ENCODE measurements around the gene PRR35.

The PRR35 gene

DNA sequence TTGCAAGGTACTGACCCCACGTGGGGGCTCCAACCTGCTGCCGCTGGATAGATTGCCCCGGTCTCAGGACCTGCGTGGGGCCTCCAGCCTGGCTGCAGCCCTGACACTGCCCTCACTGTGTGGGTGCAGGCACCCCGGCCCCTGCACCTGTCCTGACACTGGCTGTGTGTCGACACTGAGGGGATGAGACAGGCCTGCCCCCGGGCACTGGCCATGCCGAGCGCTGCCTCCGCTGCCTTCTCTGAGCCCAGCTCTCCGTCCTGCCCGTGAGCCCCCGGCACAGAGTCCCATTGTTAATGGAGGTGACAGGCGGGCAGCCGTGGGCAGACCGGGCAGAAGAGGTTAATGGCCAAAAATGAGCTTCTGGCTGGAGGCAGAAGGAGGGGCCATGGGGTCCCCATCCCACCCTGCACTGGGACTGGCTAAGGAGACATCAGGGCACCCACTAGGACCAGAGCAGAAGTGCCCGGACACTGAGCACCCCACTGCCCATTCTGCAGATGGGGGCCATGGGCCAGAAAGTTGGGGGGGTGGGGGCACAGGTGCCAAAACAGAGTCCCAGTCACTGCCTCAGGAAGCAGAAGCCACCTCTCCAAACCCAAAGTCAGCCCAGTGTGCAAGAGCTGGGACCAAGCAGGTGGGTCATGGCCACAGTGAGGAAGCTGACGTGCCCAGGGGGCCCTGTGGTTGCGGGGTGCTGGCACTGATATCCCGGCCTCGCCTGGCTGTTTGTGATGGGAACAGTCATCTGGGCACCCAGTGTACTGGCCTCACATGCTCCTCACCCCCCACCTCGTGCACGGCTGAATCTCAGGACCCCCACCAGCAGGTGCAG is 2.5 kb upstream of the PRR35 start:
- Histone ChIP-seq H3K9ac (ENCODE audit: low read depth in 1 of 2, low read length in 2 of 2) (no peak overlapping the region), H3K9me3 (ENCODE audit: control insufficient read depth in 1 of 2, low read length in 2 of 2) (no peaks in the 10 kb centered on the region), H3K4me3 (ENCODE audit: low read depth in 1 of 2, low read length in 2 of 2) (no peak overlapping the region), H3K27me3 (ENCODE audit: control insufficient read depth in 1 of 2, insufficient read depth in 2 of 2, low read length in 2 of 2) (peaks cover 22 to 40% of the 10 kb centered on the region in 2 donors), H3K36me3 (ENCODE audit: control insufficient read depth in 1 of 2, insufficient read depth in 2 of 2, low read length in 2 of 2) (peaks cover 0 to 4% of the 10 kb centered on the region in 2 donors), H3K4me1 (ENCODE audit: control insufficient read depth in 1 of 2, insufficient read depth in 2 of 2, low read length in 2 of 2) (no peaks in the 10 kb centered on the region), H3K27ac (ENCODE audit: low read depth, low read length) (no peak overlapping the region)

DNA sequence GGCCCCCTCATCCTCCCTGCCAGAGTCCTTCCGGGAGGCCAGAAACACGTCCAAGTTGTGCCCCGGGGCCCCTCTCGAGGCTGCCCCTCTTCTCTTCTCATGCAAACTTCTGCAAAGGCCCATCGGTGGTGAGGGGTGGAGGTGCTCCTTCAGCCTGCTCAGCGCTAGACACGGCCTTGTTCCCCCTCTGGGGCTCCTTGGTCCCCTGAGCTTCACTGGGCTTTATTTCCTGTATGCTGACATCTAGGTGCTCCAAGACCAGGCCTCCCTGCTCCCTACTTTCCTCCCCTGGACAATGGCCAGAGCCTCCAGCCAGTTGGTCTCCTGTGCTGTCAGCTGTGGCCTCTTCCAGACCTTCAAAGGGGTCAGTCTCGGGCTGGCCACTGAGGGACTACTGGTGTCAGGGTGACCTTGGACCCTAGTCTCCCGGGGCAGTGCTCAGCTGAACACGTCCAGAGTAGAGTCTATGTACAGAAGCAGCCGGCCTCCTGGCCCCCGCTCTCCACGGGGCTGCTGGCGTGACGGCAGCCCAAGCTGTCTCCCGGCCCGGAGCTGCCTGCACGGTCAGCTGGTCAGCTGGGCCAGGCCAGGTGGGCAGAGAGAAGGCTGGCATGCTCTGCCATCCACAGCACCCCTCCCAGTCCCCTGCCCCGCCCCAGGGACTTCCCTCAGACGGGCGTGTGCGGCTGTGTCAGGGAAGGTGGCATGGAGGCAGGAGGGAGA is 1.7 kb upstream of the PRR35 start:
- Histone ChIP-seq H3K9ac (ENCODE audit: low read depth in 1 of 2, low read length in 2 of 2) (no peak overlapping the region), H3K36me3 (ENCODE audit: control insufficient read depth in 1 of 2, insufficient read depth in 2 of 2, low read length in 2 of 2) (peaks cover 0 to 4% of the 10 kb centered on the region in 2 donors), H3K27me3 (ENCODE audit: control insufficient read depth in 1 of 2, insufficient read depth in 2 of 2, low read length in 2 of 2) (peaks cover 22 to 41% of the 10 kb centered on the region in 2 donors), H3K4me3 (ENCODE audit: low read depth in 1 of 2, low read length in 2 of 2) (no peak overlapping the region), H3K27ac (ENCODE audit: low read depth, low read length) (no peak overlapping the region), H3K9me3 (ENCODE audit: control insufficient read depth in 1 of 2, low read length in 2 of 2) (no peaks in the 10 kb centered on the region), H3K4me1 (ENCODE audit: control insufficient read depth in 1 of 2, insufficient read depth in 2 of 2, low read length in 2 of 2) (no peaks in the 10 kb centered on the region)

DNA sequence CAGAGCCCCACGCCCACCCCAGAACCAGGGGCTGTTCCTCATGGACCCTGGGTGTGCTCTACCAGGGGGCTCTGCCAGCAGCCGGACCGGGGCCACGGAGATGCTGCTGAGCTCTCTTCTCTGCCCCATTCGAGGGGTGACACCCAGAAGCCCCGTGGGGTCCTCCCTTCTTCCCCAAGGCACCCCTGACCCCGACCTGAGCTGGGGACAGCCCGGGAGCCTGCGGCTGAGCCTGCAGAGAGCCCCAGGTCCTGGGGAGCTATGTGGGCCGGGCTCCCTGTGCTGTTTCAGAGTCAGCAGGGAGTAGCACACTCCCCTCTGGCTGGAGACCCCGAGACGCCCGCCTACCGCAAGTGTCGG is 1.2 kb upstream of the PRR35 start:
- H3K9me3 ChIP-seq (ENCODE audit: control insufficient read depth in 1 of 2, low read length in 2 of 2): no peaks in the 10 kb centered on the region
- no peak overlapping the region for H3K9ac ChIP-seq (ENCODE audit: low read depth in 1 of 2, low read length in 2 of 2)
- H3K27me3 ChIP-seq (ENCODE audit: control insufficient read depth in 1 of 2, insufficient read depth in 2 of 2, low read length in 2 of 2): peaks cover 22 to 41% of the 10 kb centered on the region in 2 donors
- no peaks in the 10 kb centered on the region for H3K4me1 ChIP-seq (ENCODE audit: control insufficient read depth in 1 of 2, insufficient read depth in 2 of 2, low read length in 2 of 2)
- no peak overlapping the region for H3K27ac ChIP-seq (ENCODE audit: low read depth, low read length)
- H3K36me3 ChIP-seq (ENCODE audit: control insufficient read depth in 1 of 2, insufficient read depth in 2 of 2, low read length in 2 of 2): peaks cover 0 to under 1% of the 10 kb centered on the region in 2 donors
- H3K4me3 ChIP-seq (ENCODE audit: low read depth in 1 of 2, low read length in 2 of 2): no peak overlapping the region

DNA sequence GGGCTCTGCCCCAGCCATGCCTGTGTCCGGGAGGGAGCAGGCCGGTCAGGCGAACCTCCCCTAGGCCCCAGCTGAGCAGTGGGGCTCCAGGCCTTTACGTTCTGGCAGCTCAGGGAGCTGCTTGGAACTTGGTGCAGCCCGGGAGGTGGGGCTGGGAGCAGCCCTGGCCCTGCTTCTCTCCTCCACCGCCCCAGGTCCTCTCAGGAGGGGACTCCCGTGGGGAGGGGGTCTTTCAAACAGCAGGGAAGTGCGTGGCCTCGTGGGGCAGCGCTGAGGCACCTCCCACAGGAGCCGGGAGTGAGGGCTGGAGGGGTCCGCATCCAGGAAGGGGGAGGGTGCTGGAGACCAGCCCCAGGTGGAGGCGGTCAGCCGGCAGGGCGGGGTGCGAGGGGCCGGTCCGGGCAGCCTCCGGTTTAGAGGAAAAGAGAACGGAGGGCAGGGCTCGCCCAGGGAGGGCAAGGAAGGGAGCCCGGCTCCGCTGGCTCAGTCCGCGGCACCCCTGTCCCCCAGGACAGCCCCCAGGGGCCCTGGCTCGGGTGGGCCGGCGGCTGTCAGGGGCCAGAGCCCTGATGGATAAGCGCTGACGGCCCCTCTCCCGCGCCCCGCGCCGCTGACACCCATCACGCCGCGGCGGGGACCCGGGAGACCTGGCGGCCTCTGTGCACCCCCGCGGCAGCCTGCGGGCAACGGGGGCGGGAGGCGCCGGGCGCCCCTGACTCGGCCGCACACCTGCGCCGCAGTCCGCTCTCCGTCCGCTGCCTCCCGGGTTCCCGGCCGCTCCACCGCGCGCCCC is 587 bp upstream of the PRR35 start:
- no peaks in the 10 kb centered on the region for H3K4me1 ChIP-seq (ENCODE audit: control insufficient read depth in 1 of 2, insufficient read depth in 2 of 2, low read length in 2 of 2)
- H3K36me3 ChIP-seq (ENCODE audit: control insufficient read depth in 1 of 2, insufficient read depth in 2 of 2, low read length in 2 of 2): no peaks in the 10 kb centered on the region
- H3K27me3 ChIP-seq (ENCODE audit: control insufficient read depth in 1 of 2, insufficient read depth in 2 of 2, low read length in 2 of 2): peaks cover 22 to 41% of the 10 kb centered on the region in 2 donors
- no peak overlapping the region for H3K27ac ChIP-seq (ENCODE audit: low read depth, low read length)
- H3K9me3 ChIP-seq (ENCODE audit: control insufficient read depth in 1 of 2, low read length in 2 of 2): no peaks in the 10 kb centered on the region
- H3K4me3 ChIP-seq (ENCODE audit: low read depth in 1 of 2, low read length in 2 of 2): no peak overlapping the region
- H3K9ac ChIP-seq (ENCODE audit: low read depth in 1 of 2, low read length in 2 of 2): no peak overlapping the region

DNA sequence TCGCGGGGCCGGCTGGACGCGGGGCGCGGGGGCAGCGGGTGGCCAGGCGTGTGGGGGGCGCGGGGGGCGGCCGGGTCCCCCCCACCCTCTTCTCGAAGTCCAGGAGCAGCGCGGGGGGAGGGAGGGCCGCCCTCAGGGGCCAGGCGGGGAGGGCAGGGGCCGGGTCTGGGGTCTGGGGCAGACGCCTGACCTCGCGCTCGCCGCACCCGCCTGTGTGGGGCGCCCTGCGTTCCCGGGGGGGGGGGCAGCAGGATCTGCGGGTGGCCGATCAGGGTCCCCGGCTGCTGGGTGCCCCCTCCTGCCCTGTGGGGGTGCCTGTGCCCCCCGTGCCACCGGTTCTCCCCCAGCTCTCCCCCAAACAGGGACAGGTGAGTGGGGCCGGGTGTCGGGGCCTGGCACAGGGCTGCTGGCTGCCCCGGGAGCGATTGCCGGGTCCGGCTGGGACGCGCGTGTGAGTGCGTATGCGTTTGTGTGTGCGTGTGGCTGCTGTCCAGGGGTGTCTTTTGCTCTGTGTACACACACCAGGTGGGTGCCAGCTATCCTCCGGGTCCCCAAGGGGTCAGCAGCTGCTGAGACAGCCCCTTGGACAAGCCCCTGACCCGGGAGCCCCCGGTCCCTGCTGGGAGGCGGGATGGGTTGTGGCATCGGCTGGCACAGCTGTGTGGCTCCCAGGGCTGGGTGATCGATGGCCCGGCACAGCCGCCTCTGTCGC is 663 bp downstream of the PRR35 start:
- Histone ChIP-seq H3K27me3 (ENCODE audit: control insufficient read depth in 1 of 2, insufficient read depth in 2 of 2, low read length in 2 of 2) (peaks cover 22 to 41% of the 10 kb centered on the region in 2 donors), H3K27ac (ENCODE audit: low read depth, low read length) (no peak overlapping the region), H3K36me3 (ENCODE audit: control insufficient read depth in 1 of 2, insufficient read depth in 2 of 2, low read length in 2 of 2) (no peaks in the 10 kb centered on the region), H3K9me3 (ENCODE audit: control insufficient read depth in 1 of 2, low read length in 2 of 2) (no peaks in the 10 kb centered on the region), H3K9ac (ENCODE audit: low read depth in 1 of 2, low read length in 2 of 2) (no peak overlapping the region), H3K4me1 (ENCODE audit: control insufficient read depth in 1 of 2, insufficient read depth in 2 of 2, low read length in 2 of 2) (peaks cover 0 to under 1% of the 10 kb centered on the region in 2 donors), H3K4me3 (ENCODE audit: low read depth in 1 of 2, low read length in 2 of 2) (no peak overlapping the region)

DNA sequence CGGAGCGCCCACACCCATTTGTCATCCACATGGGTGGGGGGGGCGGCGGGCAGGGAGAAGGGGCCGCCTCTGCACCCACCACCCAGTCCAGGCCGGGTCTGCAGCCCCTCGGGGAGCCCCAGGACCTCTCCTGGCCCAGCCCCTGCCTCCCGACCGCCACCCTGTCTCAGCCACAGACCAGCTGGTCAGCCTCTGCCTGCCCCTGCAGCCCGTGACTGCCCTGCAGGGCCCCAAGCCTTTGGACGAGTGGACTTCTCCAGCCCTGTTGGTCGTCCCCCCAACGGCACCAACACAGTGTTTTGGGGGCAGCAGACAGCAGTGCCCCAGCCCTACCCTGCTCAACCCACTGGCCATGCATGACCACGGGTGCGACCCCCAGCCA is 1.2 kb downstream of the PRR35 start:
- Histone ChIP-seq H3K27me3 (ENCODE audit: control insufficient read depth in 1 of 2, insufficient read depth in 2 of 2, low read length in 2 of 2) (peaks cover 22 to 41% of the 10 kb centered on the region in 2 donors), H3K4me3 (ENCODE audit: low read depth in 1 of 2, low read length in 2 of 2) (no peak overlapping the region), H3K4me1 (ENCODE audit: control insufficient read depth in 1 of 2, insufficient read depth in 2 of 2, low read length in 2 of 2) (peaks cover 3 to 6% of the 10 kb centered on the region in 2 donors), H3K9ac (ENCODE audit: low read depth in 1 of 2, low read length in 2 of 2) (no peak overlapping the region), H3K27ac (ENCODE audit: low read depth, low read length) (no peak overlapping the region), H3K36me3 (ENCODE audit: control insufficient read depth in 1 of 2, insufficient read depth in 2 of 2, low read length in 2 of 2) (no peaks in the 10 kb centered on the region), H3K9me3 (ENCODE audit: control insufficient read depth in 1 of 2, low read length in 2 of 2) (no peaks in the 10 kb centered on the region)

DNA sequence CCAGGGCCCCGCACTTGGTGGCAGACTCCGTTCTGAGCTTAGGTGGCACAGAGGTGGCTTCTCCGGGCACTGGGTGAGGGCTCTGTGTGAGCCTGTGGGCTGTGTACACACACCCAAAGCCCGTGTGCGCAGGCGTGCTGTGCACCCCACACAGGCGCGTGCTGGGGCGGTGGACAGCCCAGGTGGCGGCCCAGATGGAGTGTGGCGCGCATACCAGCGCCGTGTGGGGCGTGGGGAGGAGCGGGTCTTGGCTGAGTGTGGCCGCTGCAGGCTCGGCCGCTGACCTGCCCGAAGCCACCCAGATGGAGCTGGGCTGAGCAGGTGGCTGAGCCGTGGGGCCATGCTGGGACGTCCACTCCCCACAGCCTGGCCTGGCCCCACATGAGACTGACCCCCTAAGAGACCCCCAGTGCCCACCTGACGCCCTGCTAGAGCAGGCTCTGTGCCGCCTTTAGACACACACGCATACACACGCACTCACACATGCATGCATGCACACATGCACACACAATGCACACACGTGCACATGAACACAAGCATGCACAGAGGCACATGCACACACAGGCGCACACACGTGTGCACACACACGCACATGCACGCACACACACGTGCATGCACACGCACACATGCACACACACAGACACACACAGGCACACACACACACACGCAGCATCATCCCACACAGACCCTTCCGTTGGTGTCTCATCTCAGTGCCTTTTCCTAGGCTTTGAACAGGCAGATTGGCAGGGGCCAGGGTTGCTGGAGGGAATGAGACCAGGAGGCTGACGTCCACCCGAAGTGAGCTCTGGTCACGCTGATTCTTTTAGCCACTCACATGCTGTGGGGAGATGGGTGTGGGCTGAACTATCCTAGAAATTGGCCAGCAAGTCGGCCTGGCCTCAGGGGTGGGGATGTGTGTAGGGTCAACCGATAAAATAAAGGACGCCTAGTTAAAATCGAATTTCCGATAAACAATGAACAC is 2.1 kb downstream of the PRR35 start:
- Histone ChIP-seq H3K9ac (ENCODE audit: low read depth in 1 of 2, low read length in 2 of 2) (no peak overlapping the region), H3K27me3 (ENCODE audit: control insufficient read depth in 1 of 2, insufficient read depth in 2 of 2, low read length in 2 of 2) (peaks cover 22 to 41% of the 10 kb centered on the region in 2 donors), H3K4me1 (ENCODE audit: control insufficient read depth in 1 of 2, insufficient read depth in 2 of 2, low read length in 2 of 2) (peaks cover 11 to 15% of the 10 kb centered on the region in 2 donors), H3K4me3 (ENCODE audit: low read depth in 1 of 2, low read length in 2 of 2) (no peak overlapping the region), H3K27ac (ENCODE audit: low read depth, low read length) (no peak overlapping the region), H3K36me3 (ENCODE audit: control insufficient read depth in 1 of 2, insufficient read depth in 2 of 2, low read length in 2 of 2) (no peaks in the 10 kb centered on the region), H3K9me3 (ENCODE audit: control insufficient read depth in 1 of 2, low read length in 2 of 2) (no peaks in the 10 kb centered on the region)

DNA sequence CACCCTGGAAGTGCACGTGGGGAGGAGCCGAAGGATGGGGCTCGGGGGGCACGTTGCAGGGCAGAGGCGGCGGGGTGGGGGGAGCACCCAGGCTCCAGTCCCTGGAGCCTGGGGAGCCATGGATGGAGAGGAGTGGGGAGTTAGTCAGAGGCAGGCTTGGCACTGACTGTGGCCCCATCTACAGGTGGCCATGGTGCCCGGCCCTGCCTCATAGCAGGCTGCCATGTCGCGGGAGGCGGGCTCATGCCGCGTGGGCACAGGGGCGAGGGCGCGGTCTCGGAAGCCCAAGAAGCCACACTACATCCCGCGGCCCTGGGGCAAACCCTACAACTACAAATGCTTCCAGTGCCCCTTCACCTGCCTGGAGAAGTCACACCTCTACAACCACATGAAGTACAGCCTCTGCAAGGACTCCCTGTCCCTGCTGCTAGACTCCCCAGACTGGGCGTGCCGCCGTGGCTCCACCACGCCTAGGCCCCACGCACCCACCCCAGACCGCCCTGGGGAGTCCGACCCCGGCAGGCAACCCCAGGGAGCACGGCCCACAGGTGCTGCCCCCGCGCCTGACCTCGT is 3.0 kb downstream of the PRR35 start:
- Histone ChIP-seq H3K9me3 (ENCODE audit: control insufficient read depth in 1 of 2, low read length in 2 of 2) (no peaks in the 10 kb centered on the region), H3K4me3 (ENCODE audit: low read depth in 1 of 2, low read length in 2 of 2) (no peak overlapping the region), H3K27me3 (ENCODE audit: control insufficient read depth in 1 of 2, insufficient read depth in 2 of 2, low read length in 2 of 2) (peaks cover 22 to 34% of the 10 kb centered on the region in 2 donors), H3K36me3 (ENCODE audit: control insufficient read depth in 1 of 2, insufficient read depth in 2 of 2, low read length in 2 of 2) (no peaks in the 10 kb centered on the region), H3K27ac (ENCODE audit: low read depth, low read length) (no peak overlapping the region), H3K9ac (ENCODE audit: low read depth in 1 of 2, low read length in 2 of 2) (no peak overlapping the region), H3K4me1 (ENCODE audit: control insufficient read depth in 1 of 2, insufficient read depth in 2 of 2, low read length in 2 of 2) (peaks cover 18 to 24% of the 10 kb centered on the region in 2 donors)
